NCI-H2227 (cell line): ENCODE data around the gene RNF214.
A peak's percentile ranks its signal among the peaks of the same experiment; 100 is the strongest.

Experiments used
- DNase-seq: peaks from one replicate; lab custom pipeline; 2025; ENCODE audit not compliant: unreplicated experiment; lab: John Stamatoyannopoulos, UW

Gene RNF214

DNA sequence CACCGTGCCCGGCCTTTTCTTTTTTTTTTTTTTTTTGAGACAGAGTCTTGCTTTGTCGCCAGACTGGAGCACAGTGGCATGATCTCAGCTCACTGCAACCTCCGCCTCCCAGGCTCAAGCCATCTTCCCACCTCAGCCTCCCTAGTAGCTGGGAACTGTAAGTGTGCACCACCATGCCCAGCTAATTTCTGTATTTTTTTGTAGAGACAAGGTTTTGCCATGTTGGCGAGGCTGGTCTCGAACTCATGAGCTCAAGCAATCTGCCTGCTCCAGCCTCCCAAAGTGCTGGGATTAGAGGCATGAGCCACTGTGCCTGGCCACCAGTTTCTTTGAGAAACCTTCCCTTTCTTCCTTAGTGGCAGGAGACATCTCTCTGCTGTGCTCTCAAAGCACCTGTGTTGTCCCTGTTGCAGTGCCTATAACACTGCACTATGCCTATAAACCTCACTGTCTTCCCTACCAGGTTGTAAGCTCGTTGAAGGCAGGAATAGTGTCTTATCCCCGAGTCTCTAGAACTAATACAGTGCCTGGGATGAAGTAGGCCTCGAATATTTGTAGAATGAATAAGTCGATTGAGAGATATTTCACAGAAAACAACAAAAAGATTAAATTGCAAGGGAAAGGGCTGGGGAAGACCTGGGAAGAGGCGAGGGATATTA lies 19.6 kb upstream of the RNF214 start:
- DNase-seq, result no peak

DNA sequence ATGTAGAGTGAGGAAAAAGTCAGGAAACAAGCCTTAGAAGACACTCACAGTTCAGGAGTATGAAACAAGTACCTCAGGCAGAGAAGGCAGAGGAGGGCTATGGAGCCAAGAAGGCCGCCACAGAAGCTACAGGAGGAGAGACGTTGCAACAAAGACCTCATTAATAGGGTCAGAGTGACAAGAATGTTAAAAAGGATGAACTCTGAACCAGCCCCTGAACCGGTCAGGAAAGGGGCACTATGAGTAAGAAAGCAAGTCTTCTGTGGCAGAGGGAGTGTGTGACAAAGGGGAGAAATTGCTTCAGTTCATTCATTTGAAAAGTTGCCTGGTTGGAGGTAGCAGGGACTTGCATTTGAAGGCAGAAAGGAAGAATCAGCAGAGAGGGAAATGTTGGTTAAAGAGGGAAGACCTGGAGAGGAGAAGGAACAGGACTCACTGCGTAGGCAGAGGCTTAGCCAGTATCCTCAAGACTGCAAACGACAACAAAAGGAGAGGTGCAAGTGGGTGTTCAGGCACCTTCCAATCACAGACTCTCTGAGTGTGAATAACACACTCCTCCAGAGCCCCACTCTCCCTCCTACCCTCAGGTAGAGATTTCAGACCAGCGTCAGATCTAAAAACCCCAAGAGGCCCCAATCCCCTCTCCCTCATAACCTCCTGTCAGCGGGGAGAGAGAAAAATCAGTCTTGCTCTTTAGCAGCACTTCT lies 17.9 kb upstream of the RNF214 start:
- DNase-seq, result no peak

DNA sequence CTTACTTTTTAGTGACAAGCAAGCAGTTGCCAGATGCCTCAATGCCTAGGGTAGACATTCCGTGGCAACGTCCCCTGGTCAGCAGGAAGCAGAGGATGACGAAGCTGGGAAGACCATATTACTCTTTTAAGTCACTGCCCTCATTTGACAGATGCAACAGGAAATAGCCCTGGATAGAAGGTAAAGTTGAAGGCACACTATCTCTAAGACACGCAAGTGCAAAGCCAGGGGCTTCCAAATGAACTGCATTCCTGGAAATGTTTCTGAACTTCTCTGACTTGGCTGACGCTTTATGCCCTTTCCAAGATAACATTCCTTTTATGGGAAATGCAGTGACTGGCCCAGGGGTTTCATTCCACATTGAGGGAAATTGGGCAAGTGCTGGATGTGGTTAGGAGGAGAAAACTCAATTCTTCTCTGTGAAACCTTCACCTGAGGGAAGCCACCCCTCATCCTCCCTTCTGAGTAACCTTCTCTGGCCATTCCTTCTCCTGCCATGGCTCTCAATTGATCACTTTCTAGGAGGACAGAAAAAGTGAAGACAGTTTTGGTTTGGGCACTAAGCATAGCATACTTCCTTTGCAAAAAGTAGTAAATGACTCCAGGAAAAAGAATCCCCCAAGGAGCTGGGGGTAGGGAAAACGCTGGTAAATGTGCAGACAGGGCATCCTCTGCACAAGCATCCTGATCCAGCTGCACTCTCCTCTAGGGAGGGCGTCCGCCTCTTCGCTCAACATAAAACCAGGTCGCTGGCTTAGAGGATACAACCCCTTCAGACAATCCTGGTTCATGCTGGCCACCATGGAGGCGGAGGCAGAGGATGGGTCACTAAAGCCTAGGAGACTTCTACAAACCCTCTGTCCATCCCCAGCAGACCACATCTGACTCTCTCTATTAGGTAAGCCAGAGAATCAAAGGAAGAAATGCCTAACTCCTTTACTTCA lies 15.1 kb upstream of the RNF214 start:
- no peak for DNase-seq

DNA sequence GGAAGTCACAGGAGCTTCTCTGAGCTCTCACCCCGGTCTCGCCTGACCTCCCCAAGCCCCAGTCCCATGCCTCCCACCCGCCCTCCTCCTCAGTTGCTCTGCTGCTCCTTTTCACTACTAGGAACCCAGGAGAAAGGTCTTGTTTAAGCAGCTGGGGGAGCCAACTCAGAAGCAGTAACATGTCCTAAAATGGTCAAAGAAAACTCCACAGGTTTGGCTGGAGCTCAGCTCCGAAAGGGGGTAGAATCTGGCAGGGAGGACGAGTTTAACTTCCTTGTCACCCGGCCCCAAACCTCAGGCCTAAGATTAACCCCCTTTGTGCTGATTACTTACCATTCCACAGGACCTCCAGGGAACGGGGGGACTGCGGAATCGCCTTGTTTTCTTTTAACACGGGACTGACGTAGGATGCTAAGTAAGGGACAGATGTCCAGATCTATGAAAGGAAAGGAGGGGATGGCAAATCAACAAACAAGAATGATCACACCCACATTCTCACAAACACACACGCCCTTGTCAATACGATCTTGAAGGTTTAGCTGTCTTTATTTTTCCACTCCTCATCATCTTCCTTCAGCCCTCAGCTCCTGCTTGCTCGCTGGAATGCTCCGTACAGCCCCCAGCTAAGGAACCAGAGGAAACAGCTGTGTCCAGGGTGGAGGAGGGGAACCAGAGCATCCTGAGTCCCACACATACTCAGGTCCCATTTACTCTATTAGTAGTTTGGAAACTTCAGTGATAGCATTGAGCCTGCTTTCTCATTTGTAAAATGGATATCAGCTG lies 14.1 kb upstream of the RNF214 start:
- no peak for DNase-seq

DNA sequence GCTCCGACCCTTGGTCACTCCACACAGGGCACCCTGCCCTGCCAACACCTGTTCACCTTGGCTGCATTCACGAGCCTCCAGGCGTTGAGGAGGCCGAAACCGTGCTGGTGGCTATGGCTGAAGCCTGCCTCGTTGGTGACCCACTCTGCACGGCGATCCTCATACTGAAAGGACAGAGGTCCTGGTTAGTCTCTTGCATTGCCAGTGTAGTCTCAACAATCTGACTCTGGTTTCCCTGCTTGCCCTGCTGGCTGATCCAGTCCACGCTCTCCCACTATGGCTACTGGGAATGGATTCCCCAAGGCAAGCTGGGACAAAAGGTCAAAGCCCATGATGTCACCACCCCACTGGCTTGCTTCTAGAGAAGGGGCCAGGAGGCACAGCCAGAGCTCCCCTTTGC lies 13.5 kb upstream of the RNF214 start:
- DNase-seq, result no peak

DNA sequence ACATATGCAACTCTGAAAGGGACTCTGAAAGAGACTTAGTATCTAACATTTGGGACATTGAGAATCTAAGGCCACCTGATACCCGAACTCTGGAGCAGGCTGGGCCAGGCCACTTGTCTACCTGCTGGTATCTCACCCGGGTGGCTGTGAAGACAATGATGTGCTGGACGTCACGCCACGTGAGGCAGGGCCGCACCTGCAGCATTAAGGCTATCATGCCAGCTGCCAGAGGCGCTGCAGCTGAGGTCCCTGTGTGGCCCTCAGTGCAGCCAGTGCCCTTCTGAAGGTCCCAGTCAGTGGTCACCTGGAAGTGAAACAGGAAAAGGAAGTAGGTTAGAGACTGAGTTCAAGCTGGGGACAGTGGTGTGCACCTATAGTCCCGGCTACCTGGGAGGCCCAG lies 13.0 kb upstream of the RNF214 start:
- DNase-seq, result no peak

DNA sequence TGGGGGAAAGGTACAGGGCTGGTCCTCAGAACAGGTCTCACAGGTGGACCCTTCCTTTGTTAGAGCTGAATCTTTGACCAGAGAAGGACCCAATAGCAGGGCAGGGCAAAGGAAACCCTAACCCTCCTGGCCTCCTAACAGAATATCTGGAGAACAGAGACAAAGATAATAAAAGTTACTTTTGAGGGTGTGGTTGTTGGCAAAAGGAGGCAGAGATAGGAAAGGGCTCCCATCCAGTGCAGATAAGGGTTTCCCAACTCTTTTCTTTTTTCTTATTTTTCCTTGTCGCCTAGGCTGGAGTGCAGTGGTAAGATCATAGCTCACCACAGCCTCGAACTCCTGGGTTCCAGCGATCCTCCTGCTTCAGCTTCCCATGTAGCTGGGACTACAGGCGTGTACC lies 12.5 kb upstream of the RNF214 start:
- no peak for DNase-seq

DNA sequence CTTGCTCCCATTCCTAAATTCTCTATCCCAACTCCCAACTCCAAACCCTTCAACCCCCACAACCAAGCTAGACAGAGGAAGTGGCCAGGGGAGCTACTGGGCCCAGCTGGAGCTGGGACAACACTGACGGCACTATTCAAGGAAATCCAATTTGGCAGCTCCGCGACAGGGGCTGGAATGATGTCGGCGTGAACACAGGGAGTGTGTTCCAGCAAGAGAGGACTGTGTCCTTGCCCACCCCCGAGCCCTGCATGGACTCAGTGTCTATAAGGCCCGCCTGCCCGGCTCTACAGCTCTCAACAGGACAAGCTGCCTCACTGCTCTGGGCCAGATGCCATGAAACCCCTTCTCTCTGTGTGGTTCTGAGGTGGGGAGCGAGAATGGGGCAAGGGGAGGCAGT lies 11.9 kb upstream of the RNF214 start:
- no peak for DNase-seq

DNA sequence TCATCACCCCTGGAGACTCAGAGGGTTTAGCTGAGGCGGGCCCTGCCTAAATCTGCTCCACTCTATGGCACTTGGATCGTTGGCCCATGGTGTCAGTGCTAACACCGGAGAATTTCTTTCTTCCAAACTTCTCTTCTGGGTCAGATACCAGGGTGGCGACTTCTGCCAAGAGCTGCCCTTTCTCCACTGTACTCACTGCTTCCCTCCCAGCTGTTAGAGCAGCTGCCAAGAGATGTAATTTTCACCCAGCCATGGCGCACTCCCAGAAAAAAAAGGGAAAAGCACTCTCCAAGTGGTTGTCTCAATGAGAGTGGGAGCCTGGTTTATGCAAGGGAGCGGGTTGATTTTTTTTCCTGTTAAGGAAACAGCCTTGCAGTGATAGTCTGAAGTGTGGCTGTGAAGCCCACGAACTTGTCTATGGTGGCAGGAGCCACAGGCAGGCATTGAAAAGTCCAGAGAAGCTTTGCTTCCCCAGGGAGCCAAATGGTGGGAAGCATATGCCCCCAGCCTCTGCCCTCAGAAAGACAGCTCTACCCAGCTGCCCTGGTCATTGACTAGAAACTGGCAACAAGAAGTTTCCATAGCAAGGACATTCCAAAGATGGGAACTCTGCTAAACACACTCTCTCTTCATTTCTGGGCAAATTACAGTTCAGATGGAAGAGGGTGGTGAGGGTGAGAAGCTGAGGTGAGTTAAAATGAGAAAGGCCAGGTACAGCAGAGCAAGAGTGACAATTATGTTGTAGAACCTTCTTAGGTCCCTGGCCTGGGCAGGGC lies 11.3 kb upstream of the RNF214 start:
- peak; percentile 20 for DNase-seq

DNA sequence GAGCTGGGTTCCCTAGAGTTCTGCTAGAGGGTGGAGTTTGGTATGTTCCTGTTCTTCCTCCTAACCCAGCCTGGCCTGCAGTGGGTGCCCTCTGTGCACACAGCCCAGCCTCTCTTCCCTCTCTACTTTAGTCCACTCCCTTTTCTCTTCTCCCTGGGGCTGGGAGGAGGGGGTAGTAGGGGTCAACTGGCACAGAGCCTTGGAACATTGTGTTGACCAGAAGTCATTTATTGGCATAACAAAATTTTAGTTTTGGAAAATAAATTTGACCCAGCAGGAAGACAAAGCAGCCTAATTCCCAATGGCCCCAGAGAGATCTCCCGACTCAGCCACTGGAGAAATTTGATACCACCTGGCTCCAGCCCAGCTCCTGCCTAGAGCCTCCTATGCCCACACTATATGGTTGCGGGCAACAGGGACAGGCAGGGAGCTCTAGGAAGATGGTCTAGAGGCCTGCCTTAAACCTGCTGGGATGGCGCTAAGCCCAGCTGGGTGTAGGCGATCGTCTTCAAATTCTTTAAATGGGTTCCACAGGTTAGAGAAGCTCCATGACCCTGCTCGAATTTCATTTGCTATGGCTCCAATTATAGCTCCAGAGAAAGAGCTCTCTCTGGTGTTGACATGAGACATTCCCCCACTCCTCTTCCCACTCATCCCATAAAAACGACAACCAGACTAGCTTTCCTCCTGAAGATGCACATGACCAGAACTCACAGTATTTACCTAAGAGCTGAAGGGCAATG lies 10.5 kb upstream of the RNF214 start:
- DNase-seq, result peak; percentile 27

DNA sequence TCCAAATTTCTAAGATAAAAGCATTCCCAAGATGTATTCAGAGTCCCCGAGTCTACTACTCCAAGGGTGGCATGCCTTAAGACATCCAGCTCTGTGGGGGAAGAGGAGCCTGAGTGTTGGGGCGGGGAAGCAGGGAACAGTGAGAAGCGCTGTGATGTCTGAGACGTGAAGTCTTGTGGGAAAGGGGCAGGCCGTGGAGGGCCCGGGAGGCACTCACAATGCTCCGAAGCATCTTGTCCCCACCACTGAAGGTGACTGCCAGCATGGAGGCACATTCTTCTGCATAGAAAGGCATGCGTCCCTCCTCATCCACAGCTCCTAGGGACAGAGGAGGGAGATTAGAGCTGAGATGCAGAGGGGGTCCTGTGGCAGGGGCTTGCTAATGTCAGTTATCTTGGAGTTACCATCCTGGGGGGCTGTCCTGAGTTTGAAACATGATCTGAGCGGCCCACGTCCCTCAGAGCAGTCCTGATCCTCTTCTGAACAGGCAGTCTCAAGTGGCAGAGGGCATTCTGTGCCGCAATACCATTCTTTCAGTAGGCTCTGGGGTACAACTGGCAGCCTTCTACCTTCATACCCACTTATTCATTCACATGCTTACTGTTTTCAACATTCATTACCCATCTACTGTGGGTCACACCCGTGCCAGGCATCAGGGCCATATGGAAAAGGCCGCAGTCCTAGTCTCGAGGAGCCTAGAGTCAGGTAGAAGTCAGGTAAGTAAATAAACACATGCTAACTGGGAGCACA lies 9.3 kb upstream of the RNF214 start:
- no peak for DNase-seq

DNA sequence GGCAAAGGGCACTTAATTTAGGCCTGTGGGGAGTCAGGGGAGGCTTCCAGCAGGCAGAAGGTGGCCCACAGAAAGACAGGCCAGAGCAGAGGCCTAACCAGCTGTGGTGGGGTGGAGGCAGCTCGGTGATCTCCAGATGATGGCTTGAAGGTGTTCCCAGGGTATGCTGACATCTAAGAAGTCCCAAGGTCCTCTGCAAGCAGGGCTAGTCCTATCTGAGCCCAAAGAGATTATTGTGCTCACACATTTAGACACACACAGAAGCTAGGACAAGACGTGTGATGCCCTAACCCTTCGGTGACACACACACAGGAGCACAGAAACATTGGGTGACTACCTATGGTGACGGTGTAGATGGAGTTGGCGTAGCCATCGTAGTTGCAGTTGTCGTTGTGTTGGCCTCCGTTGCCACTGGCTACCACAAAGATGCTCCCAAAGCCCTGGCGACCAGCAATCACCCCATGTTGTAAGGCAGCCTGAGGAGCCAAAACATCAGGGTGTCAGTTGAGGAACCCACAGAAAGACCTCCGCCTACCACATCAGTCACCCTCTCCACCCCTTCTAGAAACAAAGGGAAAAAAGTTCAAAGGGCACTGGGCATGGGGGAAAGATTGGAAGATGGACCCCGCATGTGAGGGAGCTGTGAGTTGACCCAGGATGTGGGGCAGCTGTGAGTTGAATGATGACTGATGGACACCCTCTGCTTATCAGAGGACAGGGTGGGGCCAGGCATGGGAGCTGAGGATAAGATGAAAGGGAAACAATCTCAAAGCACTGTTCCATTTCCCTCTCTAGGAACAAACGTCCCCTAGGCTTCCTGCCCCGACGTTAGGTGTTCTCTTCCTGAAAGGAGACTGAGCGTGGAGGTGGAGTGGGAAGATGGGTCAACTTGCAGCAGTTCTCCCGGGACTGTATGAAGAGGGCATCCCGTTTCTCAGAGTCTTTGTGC lies 8.5 kb upstream of the RNF214 start:
- DNase-seq, result no peak

DNA sequence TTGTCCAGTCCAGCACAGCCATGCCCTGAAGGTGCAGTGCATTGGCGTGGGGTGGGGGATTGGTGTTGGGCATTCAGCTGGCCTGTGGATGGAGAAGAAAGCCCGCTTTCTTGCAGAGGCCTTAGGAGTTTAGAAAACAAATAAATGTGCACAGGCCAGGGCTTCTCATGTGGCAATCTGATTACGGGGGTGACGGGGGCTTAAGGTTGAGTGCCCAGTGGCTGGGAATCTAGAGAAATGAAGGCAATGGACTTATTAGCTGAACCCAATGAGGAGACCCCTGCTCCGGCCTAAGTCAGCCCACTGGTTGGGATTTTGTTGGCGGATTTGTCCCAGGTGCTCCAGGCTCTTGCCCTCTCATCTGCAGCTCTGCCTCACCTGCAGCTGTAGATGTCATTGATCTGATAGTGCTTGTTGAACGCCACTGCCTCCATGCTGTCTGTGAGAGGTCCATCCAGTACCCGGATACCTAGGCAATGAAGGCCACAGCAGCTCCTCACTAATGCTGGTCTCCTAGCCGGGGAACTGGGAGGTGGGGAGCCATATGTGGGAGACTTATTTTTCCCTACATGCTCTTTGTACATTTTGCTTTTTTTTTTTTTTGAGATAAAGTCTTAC lies 6.8 kb upstream of the RNF214 start:
- DNase-seq, result no peak

DNA sequence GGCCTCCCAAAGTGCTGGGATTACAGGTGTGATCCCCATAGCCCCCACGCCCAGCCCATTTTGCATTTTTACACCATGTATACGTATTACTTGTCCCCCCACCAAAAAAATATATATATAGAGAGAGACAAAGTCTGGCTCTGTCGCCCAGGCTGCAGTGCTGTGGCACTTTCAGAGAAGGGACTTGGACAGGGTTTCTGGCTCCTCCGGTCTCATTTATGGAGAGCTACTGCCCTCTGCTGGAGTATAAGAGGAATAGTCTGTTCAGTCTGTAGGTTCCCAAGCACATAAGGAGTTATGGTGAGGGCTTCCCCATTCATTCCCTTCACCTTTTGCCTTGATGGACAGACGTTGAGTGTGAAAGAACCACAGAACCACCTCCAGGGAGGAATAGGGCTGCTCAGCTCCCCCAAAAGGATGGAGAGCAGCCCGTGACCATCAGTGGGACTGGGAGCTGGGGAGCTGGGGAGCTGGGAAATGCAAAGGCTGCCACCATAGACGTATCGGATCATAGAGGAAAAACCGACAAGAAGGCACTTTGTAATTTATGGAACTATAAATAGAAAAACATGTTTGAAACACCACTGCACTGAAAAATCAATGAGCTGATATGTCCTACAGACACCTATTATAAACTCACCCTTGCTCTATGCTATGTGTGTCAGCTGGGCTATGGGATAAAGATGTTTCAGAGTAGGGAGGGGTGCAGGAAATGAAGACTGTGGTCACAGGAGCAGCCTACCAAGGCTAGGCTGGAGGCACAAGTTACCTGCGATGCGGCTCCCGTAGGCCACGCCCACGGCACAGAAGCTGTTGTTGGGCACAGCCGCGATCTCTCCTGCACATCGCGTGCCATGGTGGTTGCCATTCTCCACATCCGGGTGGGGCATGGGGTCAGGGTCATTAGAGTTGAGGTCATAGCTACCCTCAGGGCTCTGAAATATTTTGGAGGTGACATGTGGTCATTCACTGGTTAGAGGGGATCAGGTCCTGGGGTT lies 5.8 kb upstream of the RNF214 start:
- DNase-seq, result peak; percentile 73

DNA sequence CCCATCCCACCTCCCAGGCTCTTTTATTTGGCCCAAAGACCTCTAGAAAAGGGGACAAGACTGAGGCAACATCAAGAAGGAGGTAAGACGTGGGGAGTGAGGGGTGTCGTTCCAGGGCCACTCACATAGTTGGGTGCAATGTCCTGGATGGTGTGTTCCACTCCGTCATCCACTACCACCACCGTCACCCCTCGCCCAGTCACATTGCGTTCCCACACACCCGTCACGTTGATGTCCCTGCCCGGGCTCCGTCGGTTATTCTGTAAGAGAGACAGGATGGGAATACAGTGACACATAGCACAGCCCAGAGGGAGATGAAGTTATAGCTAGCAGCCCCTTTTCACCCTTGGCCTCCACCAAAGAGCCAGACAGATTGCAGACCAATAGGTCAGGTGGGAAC lies 4.4 kb upstream of the RNF214 start:
- DNase-seq, result no peak

DNA sequence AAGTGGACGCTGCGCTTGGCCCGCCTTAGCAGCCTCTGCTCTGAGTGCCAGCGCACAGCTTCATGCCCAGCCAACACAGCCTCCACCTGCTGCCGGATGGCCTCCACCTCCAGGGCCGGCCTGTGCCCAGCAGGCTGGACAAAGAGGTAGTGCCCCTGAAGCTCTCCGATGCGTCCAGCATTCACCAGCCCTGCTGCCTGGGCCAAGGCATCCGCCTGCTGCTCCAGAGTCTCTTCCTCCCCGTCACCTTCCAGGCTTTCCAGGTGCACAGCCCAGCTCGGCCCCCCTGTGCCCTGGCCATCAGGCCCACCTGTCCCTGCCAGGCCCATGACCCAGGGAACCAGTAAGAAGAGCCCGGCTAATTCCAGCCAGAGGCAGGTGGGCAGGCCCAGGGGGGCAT lies 3.1 kb upstream of the RNF214 start:
- no peak for DNase-seq
